A673 (cell line): Measurements from ENCODE around the gene CELF5.

ENCODE experiments used
- CTCF ChIP-seq: fragments of 300-800, 200-600 bp; sonication (generic); conservative IDR thresholded peaks from 2 replicates; pipeline ENCODE4 v1.5.1; 2017; ENCODE audit warnings: low read depth, mild to moderate bottlenecking, antibody characterized with exemption, low read length, moderate library complexity, mixed read lengths
- EZH2 ChIP-seq: fragments of 200-600 bp; sonication (generic); IDR thresholded peaks from 2 replicates; pipeline ENCODE4 v1.6.1; 2017; ENCODE audit warnings: borderline replicate concordance, low read depth, mild to moderate bottlenecking, mixed read lengths, antibody characterized with exemption, low read length; ENCODE audit not compliant: poor library complexity, severe bottlenecking

- TF ChIP-seq CTCF (no peak), EZH2 (no peak)
Observed at GRCh38 chr19:3333020-3333583, 108.6 kb downstream of the CELF5 start.
